ENCODE data around the gene PHACTR3. TPM values are rescaled to one million over a fixed set of nuclear protein-coding genes. Genes with fewer than 3 reads are reported as not detected.

The PHACTR3 gene
- total RNA-seq, 1 donor from 2014 or later, result 1.4 TPM

DNA sequence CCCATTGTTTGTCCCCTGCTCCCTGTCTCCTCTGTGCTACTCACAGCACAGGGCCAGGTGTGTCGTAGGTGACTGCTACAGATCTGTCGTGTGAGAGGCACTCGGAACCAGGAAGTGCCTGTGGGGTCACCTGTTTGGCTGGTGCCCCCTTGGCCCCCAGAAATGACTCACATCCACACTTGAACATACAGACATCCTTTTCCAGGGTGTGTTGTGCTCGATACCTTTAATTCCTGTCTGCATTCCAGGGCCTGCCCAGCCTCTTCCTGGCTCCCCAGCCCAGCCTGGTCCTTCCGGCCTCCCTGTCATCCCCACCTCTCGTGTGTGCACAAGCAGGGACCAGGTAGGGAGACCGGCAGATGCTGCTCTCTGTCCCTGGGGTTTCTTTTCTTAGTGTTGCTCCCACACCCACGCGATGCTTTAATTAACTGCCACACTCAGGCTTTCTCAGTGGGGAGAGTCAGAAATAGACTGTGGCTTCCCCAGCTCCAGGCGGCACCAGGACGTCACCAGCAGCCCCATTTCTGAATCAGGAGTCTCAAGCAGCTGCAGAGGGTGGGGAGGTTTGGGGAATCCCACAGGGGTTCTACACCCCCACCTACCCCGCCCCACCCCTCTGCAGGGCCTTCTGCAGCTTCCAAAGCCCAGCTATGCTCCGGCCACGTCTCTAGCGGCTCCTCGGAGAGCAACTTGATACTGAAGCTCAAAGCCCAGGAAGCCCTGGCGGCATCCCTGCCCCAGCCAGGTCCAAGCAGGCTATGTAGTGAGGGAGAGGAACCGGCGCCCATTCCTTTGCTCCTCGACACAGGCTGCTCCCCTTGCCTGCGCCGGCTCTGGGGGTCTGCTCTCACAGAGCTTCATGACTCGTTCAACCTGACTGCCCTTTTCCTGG lies 226.9 kb downstream of the PHACTR3 start:
- no peaks in the 10 kb centered on the region for H3F3A ChIP-seq (ENCODE audit: low read depth)
- H3K4me3 ChIP-seq, result no peak overlapping the region
- H3K27ac ChIP-seq, result no peak overlapping the region
- no peak overlapping the region for H3K4me3 Mint-ChIP-seq
- no peak overlapping the region for H3K9ac ChIP-seq
- H3K27me3 Mint-ChIP-seq (ENCODE audit: insufficient read depth, low read depth), result peaks cover 19% of the 10 kb centered on the region
- peaks cover 27% of the 10 kb centered on the region for H3K4me1 Mint-ChIP-seq
- no peak overlapping the region for H2AFZ ChIP-seq (replicated peaks)
- H3K9me3 Mint-ChIP-seq, result no peaks in the 10 kb centered on the region
- H3K79me2 ChIP-seq (ENCODE audit: low read depth), result no peaks in the 10 kb centered on the region
- no peaks in the 10 kb centered on the region for H3K36me3 Mint-ChIP-seq
- H3K27me3 ChIP-seq, result peaks cover 2% of the 10 kb centered on the region
- no peaks in the 10 kb centered on the region for H3K36me3 ChIP-seq
- H3K4me2 ChIP-seq, result no peak overlapping the region
- H4K20me1 ChIP-seq (ENCODE audit: low read depth), result no peaks in the 10 kb centered on the region
- DNase-seq (ENCODE audit: low spot score), result no peak
- no peak overlapping the region for H3K27ac Mint-ChIP-seq
- H3K9me3 ChIP-seq (ENCODE audit: low read depth), result no peaks in the 10 kb centered on the region
- no peak for TF ChIP-seq EZH2phosphoT487 (IDR thresholded peaks at IDR 0.05)
- TF ChIP-seq, protein P1, sequence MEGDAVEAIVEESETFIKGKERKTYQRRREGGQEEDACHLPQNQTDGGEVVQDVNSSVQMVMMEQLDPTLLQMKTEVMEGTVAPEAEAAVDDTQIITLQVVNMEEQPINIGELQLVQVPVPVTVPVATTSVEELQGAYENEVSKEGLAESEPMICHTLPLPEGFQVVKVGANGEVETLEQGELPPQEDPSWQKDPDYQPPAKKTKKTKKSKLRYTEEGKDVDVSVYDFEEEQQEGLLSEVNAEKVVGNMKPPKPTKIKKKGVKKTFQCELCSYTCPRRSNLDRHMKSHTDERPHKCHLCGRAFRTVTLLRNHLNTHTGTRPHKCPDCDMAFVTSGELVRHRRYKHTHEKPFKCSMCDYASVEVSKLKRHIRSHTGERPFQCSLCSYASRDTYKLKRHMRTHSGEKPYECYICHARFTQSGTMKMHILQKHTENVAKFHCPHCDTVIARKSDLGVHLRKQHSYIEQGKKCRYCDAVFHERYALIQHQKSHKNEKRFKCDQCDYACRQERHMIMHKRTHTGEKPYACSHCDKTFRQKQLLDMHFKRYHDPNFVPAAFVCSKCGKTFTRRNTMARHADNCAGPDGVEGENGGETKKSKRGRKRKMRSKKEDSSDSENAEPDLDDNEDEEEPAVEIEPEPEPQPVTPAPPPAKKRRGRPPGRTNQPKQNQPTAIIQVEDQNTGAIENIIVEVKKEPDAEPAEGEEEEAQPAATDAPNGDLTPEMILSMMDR (IDR thresholded peaks at IDR 0.05), result no peak
- no peak for TF ChIP-seq EZH2 (IDR thresholded peaks at IDR 0.05)
- peaks cover 14% of the 10 kb centered on the region for H3K4me1 ChIP-seq

DNA sequence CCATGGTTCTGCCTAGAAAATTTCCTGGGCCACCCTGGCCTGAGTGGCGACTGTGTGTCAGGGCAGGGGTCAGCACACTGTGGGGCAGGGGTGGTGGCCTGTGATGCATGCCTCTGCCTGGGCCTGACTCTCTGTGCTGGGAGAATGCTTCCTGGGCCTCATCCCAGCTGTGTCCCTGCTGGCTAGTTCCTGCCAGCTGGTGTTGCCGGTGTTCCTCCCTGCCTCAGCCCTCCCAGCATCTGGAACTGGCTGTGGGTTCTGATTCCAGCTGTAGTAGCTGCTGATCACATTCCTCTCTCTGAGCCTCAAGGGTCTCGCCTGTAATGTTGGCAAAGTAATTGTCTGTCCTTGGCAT lies 227.6 kb downstream of the PHACTR3 start:
- Mint-ChIP-seq H3K4me1 (peaks cover 30% of the 10 kb centered on the region), H3K27ac (no peak overlapping the region), H3K27me3 (ENCODE audit: insufficient read depth, low read depth) (peaks cover 16% of the 10 kb centered on the region), H3K36me3 (no peaks in the 10 kb centered on the region), H3K9me3 (no peaks in the 10 kb centered on the region), H3K4me3 (no peak overlapping the region)
- no peak overlapping the region for H3K27ac ChIP-seq
- no peak overlapping the region for H2AFZ ChIP-seq (replicated peaks)
- H3K9ac ChIP-seq, result no peak overlapping the region
- peaks cover 20% of the 10 kb centered on the region for H3K4me1 ChIP-seq
- no peak overlapping the region for H3K4me2 ChIP-seq
- H3K4me3 ChIP-seq, result no peak overlapping the region
- no peak for TF ChIP-seq EZH2phosphoT487 (IDR thresholded peaks at IDR 0.05)
- TF ChIP-seq EZH2 (IDR thresholded peaks at IDR 0.05), result no peak
- TF ChIP-seq, protein P1 (IDR thresholded peaks at IDR 0.05), result no peak
- H3F3A ChIP-seq (ENCODE audit: low read depth), result no peaks in the 10 kb centered on the region
- DNase-seq (ENCODE audit: low spot score), result no peak
- H4K20me1 ChIP-seq (ENCODE audit: low read depth), result no peaks in the 10 kb centered on the region
- H3K36me3 ChIP-seq, result no peaks in the 10 kb centered on the region
- no peaks in the 10 kb centered on the region for H3K9me3 ChIP-seq (ENCODE audit: low read depth)
- peaks cover 7% of the 10 kb centered on the region for H3K27me3 ChIP-seq
- H3K79me2 ChIP-seq (ENCODE audit: low read depth), result no peaks in the 10 kb centered on the region

DNA sequence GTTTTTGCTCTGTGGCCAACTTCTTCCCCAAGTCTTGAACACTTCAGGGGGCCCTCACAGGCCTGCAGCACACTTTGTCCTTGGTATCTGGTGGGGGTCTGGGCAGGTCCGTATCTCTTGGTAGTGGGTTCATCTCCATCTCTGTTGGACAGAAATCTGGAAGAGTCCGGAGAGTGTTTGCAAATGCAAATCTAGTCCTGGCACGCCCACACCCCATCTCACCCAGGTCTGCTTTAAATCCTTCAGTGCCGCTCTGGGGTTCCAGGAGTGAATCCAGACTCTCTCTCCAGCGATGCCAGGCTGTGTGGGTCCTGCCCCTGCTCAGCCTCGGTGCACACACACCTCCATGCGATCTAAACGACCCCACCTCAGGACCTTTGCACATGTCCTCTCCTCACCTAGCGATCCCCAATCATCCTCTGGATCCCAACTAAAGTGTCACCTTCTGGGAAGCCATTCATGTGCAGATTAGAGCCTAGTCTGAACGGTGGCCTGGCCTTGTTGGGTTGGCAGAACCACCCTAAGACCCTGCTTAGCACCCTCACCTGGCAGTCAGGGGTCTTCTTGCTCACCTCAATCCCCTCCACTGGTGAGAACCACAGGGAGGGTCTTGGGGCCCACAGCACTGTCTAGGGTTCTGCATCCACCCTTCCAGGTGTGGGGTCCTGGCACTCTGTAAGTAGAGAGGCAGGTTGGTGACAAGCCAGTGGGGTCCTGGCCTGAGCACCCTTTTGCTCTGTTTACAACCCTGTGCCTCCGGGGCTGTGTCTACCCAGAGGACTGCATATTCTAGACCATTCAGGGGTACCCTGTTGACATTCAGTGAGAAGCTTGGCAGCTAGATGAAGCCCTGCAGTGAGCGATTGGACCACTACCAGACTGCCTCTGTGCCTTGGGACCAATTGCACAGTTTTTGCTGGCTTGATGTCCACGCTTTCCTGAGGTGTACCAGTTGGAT lies 228.3 kb downstream of the PHACTR3 start:
- Histone ChIP-seq H3K27ac (no peak overlapping the region), H3K27me3 (peaks cover 14% of the 10 kb centered on the region), H3K36me3 (no peaks in the 10 kb centered on the region), H3K4me1 (peaks cover 20% of the 10 kb centered on the region), H4K20me1 (ENCODE audit: low read depth) (no peaks in the 10 kb centered on the region), H3K4me3 (no peak overlapping the region), H2AFZ (replicated peaks) (no peak overlapping the region), H3F3A (ENCODE audit: low read depth) (no peaks in the 10 kb centered on the region), H3K4me2 (no peak overlapping the region), H3K79me2 (ENCODE audit: low read depth) (no peaks in the 10 kb centered on the region), H3K9me3 (ENCODE audit: low read depth) (no peaks in the 10 kb centered on the region), H3K9ac (no peak overlapping the region)
- no peak overlapping the region for H3K4me3 Mint-ChIP-seq
- peaks cover 14% of the 10 kb centered on the region for H3K27me3 Mint-ChIP-seq (ENCODE audit: insufficient read depth, low read depth)
- H3K4me1 Mint-ChIP-seq, result peaks cover 37% of the 10 kb centered on the region
- no peak overlapping the region for H3K27ac Mint-ChIP-seq
- no peaks in the 10 kb centered on the region for H3K9me3 Mint-ChIP-seq
- TF ChIP-seq EZH2phosphoT487 (IDR thresholded peaks at IDR 0.05), result no peak
- no peak for TF ChIP-seq EZH2 (IDR thresholded peaks at IDR 0.05)
- TF ChIP-seq, protein P1 (IDR thresholded peaks at IDR 0.05), result no peak
- DNase-seq (ENCODE audit: low spot score), result no peak
- H3K36me3 Mint-ChIP-seq, result no peaks in the 10 kb centered on the region

All from neural progenitor cell (in vitro differentiated cells).